Epithelial cell of prostate (primary cell): Measurements from ENCODE around the gene MAB21L4.

Source experiments
- DNase-seq: peaks from one replicate; pipeline ENCODE4 v3.0.0-alpha.2; 2011; ENCODE audit warnings: low read depth, low spot score
- H3K27ac ChIP-seq: fragments of 450-650 bp; 2 replicates; pipeline ENCODE4 v1.5.1; 2017; ENCODE audit warnings: mild to moderate bottlenecking

The MAB21L4 gene

GRCh38 chr2:240895656-240896388, at the start of gene MAB21L4:
MAB21L4 (minus strand) TSS chr2:240896156; CDS start chr2:240895997, 159 bp downstream.
- no peak for DNase-seq
- peak within 1 kb of the TSS; percentile 47 for H3K27ac ChIP-seq

- no peak overlapping the region for H3K27ac ChIP-seq
- DNase-seq = no peak
Measured at GRCh38 chr2:240936106-240936505, 40.1 kb upstream of the MAB21L4 start.

- no peak overlapping the region for H3K27ac ChIP-seq
- DNase-seq = no peak
Measured at GRCh38 chr2:240935103-240935876, 39.3 kb upstream of the MAB21L4 start.

- no peak for DNase-seq
- H3K27ac ChIP-seq = no peak overlapping the region
Measured at GRCh38 chr2:240934701-240935102, 38.7 kb upstream of the MAB21L4 start.

GRCh38 chr2:240933966-240934700, 38.2 kb upstream of the MAB21L4 start:
- no peak for DNase-seq
- H3K27ac ChIP-seq = no peak overlapping the region

GRCh38 chr2:240933048-240933965, 37.4 kb upstream of the MAB21L4 start:
- no peak for DNase-seq

GRCh38 chr2:240932724-240933047, 36.7 kb upstream of the MAB21L4 start:
- DNase-seq = no peak
- H3K27ac ChIP-seq = no peak overlapping the region

More at GRCh38 chr2:240933048-240933965, 37.4 kb upstream of the MAB21L4 start:
- no peak overlapping the region for H3K27ac ChIP-seq

GRCh38 chr2:240932001-240932723, 36.2 kb upstream of the MAB21L4 start:
- H3K27ac ChIP-seq = no peak overlapping the region
- no peak for DNase-seq

GRCh38 chr2:240931319-240931949, 35.5 kb upstream of the MAB21L4 start:
- no peak for DNase-seq

GRCh38 chr2:240930631-240931318, 34.8 kb upstream of the MAB21L4 start:
- H3K27ac ChIP-seq = no peak overlapping the region
- DNase-seq = no peak

More at GRCh38 chr2:240931319-240931949, 35.5 kb upstream of the MAB21L4 start:
- H3K27ac ChIP-seq = no peak overlapping the region

GRCh38 chr2:240930096-240930630, 34.2 kb upstream of the MAB21L4 start:
- no peak overlapping the region for H3K27ac ChIP-seq
- DNase-seq = no peak

- H3K27ac ChIP-seq = no peak overlapping the region
- DNase-seq = no peak
Measured at GRCh38 chr2:240929364-240930095, 33.6 kb upstream of the MAB21L4 start.

- no peak overlapping the region for H3K27ac ChIP-seq
- DNase-seq = no peak
Measured at GRCh38 chr2:240928476-240929363, 32.8 kb upstream of the MAB21L4 start.

- no peak for DNase-seq
- H3K27ac ChIP-seq = no peak overlapping the region
Measured at GRCh38 chr2:240927390-240927781, 31.4 kb upstream of the MAB21L4 start.

- no peak for DNase-seq
- no peak overlapping the region for H3K27ac ChIP-seq
Measured at GRCh38 chr2:240926516-240927389, 30.8 kb upstream of the MAB21L4 start.
